HFF-Myc (cell line): ENCODE data around the gene TMBIM1.
A peak's percentile ranks its signal among the peaks of the same experiment; 100 is the strongest.

ENCODE experiments used
- DNase-seq: peaks from one replicate; pipeline ENCODE4 v3.0.0-alpha.2; 2011; ENCODE audit warnings: low read depth; ENCODE audit errors: extremely low read depth
- H3K4me3 ChIP-seq: replicated peaks from 2 replicates; pipeline ENCODE4 v1.5.1; 2011; ENCODE audit warnings: low read depth, mild to moderate bottlenecking, control low read depth, low read length
- CTCF ChIP-seq: IDR thresholded peaks from 2 replicates; pipeline ENCODE4 v1.5.1; 2012; ENCODE audit warnings: mild to moderate bottlenecking, low read depth, low read length, control low read depth; ENCODE audit errors: missing control alignments

The TMBIM1 gene

GRCh38 chr2:218296847-218297246, 4.5 kb upstream of the TMBIM1 start:
- no peak for DNase-seq
- no peak for TF ChIP-seq CTCF
- H3K4me3 ChIP-seq: no peak overlapping the region

GRCh38 chr2:218296200-218296599, 3.9 kb upstream of the TMBIM1 start:
- no peak for DNase-seq
- no peak for TF ChIP-seq CTCF
- H3K4me3 ChIP-seq: no peak overlapping the region

DNA sequence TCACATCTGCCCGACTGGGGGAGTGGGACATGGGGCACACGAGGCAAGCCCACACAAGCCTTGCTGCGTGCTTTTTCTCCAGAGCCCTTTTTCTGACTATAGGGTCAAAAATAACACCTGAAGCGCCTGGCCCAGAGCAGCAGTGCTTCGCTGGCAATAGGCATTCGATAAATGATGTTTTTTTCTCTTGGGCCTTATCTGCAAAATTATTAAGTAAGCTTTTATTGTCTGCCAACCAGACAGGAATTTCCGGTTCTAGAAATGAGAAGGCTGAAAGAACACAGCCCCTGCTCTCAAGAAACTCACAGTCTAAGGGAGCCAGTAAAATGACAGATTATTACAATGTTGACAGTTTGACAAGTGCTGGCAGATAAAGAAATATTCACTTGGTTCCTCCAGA, 2.7 kb upstream of the TMBIM1 start:
- no peak for TF ChIP-seq CTCF
- no peak for DNase-seq
- no peak overlapping the region for H3K4me3 ChIP-seq

DNA sequence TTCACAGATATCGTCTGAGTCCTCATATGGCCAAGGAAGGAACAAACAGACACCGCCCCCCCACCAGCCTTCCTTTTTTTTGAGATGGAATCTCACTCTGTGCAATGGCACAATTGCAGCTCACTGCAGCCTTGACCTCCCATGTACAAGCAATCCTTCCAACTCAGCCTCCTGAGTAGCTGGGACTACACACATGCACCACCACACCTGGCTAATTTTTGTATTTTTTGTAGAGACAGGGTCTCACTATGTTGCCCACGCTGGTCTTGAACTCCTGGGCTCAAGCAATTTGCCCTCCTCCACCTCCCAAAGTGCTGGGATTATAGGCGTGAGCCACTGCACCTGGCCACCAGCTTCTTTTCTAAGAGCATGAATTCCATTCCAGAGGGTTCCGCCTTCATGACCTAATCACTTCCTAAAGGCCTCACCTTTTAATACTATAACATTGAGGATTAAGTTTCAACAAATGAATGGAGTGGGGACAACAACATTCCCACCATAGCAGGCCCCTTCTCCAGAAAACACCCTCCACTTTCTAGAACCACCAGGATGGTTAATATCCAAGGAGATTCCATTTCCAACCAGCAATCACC, 2.2 kb upstream of the TMBIM1 start:
- no peak overlapping the region for H3K4me3 ChIP-seq
- DNase-seq: no peak
- TF ChIP-seq CTCF: no peak

DNA sequence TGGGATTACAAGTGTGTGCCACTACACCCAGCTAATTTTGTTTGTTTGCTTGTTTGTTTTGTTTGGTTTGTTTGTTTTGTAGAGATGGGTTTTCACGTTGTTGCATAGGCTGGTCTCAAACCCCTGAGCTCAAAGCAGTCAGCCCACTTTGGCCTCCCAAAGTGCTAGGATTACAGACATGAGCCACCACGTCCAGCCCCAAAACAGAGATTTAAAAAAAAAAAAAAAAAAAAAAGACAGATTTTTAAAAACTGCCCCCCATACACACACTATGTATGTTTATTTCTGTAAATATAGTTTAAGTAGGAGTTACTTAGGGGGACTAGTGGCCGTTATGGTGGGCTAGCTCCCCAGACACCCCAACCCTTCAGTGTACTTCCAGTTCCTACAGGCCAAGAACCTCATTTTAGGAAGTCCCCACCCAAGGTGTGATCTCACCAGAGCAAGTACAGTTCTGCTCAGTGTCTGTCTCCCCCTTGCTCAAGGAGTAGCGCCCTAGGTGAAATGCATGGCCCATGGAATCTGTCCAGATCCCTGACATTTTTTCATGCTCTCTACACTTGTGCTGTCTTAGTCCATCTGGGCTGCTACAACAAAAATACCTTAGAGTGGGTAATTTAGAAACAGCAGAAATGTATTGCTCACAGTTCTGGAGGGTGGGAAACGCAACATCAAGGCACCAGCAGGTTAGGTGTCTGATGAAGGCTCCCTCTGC, 1.6 kb upstream of the TMBIM1 start:
- no peak overlapping the region for H3K4me3 ChIP-seq
- no peak for TF ChIP-seq CTCF
- DNase-seq: no peak

- DNase-seq: no peak
- peak overlapping the region; percentile 77 for H3K4me3 ChIP-seq
- no peak for TF ChIP-seq CTCF
Observed at GRCh38 chr2:218291318-218292047, 820 bp downstream of the TMBIM1 start.
